CD4-positive, alpha-beta T cell treated with Interferon gamma for 1 hour (primary cell): ENCODE data around the gene UBB.
A peak's percentile ranks its signal among the peaks of the same experiment; 100 is the strongest.

Source experiments
- DNase-seq: peaks from one replicate; pipeline ENCODE4 v3.0.0-alpha.2; 2020

Gene UBB

DNA sequence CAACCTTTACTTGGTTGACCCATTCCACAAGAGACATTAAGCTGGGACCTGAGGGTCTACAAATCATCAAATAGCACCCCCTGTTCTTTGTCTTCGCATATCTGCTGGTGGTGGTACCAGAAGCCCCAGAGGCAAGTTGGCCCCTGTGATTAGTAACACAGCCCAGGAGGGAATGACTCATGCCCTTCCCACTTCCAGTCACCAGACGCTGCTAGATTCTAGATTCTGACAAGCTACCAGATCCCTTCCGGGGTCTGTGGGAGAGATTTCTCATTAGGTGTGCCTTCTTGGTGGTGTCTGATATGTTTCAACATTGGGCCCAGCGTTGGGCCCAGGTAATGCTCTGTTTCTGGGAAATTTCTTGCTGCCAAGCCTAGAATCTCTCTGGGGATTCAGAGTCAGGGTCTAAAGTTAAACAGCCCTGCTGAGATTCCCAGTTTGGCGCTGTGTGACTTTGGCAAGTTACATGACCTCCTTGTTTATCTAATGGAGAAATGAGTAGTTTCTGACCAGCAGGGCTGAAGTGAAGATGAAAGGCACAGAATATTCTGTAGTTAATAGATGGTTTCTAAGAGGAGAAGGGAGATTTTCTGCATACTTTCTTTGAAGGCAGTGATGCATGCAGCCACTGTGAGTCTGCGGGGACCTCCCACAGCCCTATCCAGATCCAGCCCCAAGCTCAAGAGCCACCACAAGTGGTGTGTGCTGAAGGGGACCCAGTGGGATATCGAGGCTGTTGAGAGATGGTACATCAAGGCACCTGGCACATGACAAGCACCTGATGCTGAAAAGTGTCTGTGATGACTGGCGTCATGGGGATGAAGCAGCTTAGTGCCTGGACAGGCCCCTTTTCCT, 38.4 kb downstream of the UBB start:
- DNase-seq, result no peak

GRCh38 chr17:16419929-16420271, 39.0 kb downstream of the UBB start:
- DNase-seq, result peak; percentile 19

DNA sequence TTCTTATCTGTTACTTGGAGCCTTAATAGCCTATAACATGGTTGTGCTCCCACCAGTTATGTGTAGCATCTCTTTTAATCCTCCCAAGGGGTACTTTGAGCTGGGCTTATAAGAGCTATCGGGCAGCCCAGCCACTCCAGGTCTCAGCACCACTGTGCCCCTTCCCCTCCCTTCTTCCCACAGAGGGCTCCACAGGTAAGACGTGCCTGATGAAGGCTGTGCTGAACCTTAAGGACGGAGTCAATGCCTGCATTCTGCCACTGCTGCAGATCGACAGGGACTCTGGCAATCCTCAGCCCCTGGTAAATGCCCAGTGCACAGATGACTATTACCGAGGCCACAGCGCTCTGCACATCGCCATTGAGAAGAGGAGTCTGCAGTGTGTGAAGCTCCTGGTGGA, 41.5 kb downstream of the UBB start:
- DNase-seq, result no peak

DNA sequence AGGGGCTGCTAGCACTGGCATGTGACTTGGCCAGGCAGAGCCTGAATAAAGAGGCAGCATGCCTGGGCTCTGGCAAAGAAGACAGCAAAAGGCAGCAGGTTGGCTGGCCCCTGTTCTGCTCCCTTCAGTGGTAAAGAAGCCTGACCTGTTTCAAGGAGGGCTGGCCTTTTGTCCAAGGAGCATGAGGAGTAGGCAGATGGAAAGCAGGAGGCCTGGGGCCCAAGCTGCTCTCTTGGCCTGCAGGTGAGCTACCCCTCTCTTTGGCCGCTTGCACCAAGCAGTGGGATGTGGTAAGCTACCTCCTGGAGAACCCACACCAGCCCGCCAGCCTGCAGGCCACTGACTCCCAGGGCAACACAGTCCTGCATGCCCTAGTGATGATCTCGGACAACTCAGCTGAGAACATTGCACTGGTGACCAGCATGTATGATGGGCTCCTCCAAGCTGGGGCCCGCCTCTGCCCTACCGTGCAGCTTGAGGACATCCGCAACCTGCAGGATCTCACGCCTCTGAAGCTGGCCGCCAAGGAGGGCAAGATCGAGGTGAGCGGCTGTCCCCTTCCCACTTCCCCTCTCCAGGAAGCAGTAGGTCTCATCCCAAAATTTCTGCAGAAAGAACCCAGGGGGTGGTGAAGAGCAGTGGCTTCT, 42.5 kb downstream of the UBB start:
- DNase-seq, result no peak

DNA sequence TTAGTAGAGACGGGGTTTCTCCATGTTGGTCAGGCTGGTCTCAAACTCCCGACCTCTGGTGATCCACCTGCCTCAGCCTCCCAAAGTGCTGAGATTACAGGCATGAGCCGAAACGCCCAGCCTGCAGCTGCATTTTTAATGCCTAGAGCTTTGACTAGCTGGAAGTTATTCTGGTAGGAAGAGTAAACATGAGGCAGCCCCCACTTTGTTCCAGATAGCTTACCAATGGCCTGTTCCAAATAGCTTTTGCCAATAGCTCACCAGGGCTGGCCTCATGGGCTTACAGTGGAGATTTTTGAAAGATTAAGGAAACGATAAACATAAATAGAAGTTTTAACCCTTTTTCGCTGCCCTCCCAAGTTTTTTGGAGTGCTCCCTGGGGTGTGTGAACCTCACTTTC, 44.3 kb downstream of the UBB start:
- DNase-seq, result no peak

DNA sequence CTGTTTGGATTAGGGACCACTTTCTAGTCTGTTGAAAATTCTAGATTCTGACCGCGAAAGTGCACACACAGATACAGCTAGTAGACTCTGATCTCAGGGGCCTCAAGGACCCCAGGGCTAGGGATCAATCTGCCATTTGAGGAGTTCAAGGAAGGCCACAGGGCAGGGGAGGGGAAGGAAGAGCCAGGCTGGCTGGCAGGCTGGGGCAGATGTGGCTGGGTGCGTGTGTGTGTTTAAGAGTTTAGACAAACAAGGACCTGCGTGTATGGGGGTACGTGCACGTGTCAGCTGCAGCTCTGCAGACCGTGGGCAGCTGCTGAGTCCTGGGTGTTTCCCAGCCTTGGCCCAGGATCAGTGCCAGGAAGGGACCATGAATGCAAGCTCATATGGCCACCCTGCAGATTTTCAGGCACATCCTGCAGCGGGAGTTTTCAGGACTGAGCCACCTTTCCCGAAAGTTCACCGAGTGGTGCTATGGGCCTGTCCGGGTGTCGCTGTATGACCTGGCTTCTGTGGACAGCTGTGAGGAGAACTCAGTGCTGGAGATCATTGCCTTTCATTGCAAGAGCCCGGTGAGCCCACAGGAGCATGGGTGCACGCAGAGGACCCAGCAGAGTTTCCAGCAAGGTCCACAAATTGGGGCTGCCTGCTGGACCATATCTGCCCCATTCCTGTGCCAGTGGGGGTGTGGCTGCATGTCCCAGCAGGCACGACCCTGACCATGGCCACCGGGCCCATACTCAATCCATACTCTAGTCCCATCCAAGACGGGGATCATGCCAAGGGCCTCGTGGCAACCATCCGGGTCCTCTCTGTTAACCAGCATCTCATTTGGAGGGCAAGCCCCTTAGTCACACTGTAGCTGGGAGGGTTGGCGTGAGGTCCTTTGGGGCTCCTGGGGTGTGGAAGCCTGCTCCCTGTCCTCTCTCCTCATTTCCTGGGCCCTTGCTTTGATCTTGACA, 45.1 kb downstream of the UBB start:
- DNase-seq, result no peak

DNA sequence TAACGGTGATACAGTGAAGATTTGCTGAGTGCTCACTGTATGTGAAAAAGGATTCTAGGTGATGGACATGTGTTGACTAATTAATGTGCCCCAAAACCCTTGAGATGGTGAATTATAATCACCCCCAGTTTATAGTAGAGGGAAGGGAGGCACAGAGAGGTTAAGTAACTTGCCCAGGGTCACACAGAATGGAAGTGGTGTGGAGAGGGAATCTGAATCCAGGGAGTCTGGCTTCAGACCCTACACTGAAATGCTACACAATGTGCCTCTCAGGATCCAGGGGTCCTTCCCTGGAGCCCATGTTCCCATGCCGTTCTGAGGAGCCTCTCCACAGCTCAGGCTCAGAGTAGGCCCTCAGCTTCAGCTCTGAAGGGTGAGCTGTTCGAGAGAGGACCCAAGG, 46.1 kb downstream of the UBB start:
- no peak for DNase-seq

DNA sequence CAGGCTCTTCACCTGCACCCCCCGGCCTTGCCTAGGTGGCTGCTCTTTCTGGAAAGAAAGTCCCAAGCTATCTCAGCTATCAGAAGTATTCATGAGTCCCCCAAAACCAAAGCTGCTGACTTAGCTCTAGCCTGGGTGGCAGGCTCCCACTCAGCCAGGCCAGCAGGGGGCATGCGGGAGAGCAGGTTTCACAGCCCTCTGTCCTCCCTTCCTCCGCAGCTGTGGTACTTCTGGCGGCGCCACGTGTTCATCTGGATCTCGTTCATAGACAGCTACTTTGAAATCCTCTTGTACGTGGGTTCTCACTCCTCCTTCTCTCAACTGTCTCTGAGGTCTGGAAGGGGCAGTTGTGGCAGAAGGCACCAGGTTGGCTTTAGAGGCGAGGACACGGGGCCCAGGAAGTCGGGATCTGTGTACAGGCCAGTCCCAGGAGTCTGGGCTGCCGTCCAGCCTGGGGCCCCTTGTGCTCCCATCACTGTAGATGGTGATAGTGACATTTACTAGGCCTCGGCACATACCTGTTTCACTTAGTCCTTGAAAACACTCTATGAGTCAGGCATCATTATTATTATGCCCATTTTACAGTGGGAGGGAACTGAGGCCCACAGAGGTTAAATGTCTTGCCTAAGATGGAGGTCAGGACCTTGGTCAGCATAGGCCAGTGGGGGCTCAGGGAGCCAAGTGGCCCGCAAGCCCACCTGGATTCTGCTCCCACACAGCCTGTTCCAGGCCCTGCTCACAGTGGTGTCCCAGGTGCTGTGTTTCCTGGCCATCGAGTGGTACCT, 47.4 kb downstream of the UBB start:
- DNase-seq, result no peak

DNA sequence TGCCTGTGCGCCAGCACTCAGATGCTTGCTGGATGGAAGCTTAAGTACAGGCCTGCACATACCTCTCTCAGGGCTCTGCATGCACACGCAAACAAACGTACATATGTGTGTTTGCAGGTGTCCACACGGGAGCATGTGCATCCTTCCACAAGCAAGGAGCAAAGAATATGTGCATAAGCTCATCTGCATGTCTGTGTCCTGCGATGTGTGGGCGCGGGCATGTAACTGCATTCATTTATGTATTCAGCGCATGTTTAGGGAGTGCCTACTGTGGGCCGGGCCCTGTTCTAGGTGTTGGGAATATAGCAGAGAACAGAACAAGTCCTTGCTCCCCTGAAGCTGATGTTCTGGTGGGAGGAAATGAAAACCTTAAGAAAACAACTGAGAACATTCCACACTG, 48.2 kb downstream of the UBB start:
- no peak for DNase-seq

GRCh38 chr17:16430650-16431049, 49.8 kb downstream of the UBB start:
- DNase-seq, result no peak

- no peak for DNase-seq
Measured at GRCh38 chr17:16432017-16432416, 51.1 kb downstream of the UBB start.
